GM23248 (cell line): ENCODE data around the gene SEC14L5. TPM values are rescaled to one million over a fixed set of nuclear protein-coding genes. Genes with fewer than 3 reads are reported as not detected.
"Not testable (repeated sequence)": the region's sequence is repeated elsewhere in the genome, so short reads cannot be mapped to it uniquely, and the experiment has no call there.

ENCODE experiments used
- DNase-seq: peaks from one replicate; pipeline ENCODE4 v3.0.0-alpha.2; 2015
- H2AFZ ChIP-seq: fragments of 200-600 bp; sonication (generic); 2 replicates; pipeline ENCODE4 v1.6.1; 2016; ENCODE audit warnings: antibody characterized with exemption
- H3F3A ChIP-seq: fragments of 200-600 bp; sonication (generic); 2 replicates; pipeline ENCODE4 v1.6.1; 2016; ENCODE audit warnings: mild to moderate bottlenecking, antibody characterized with exemption, mixed run types; ENCODE audit not compliant: insufficient read depth
- H3K27ac ChIP-seq: fragments of 200-600 bp; sonication (generic); 2 replicates; pipeline ENCODE4 v1.5.1; 2016; ENCODE audit warnings: mild to moderate bottlenecking
- H3K27me3 ChIP-seq: fragments of 200-600 bp; sonication (generic); replicated peaks from 2 replicates; pipeline ENCODE4 v1.6.1; 2016; ENCODE audit warnings: mild to moderate bottlenecking; ENCODE audit not compliant: insufficient read depth
- H3K36me3 ChIP-seq: fragments of 200-600 bp; sonication (generic); 2 replicates; pipeline ENCODE4 v1.6.1; 2016; ENCODE audit warnings: low read depth, mild to moderate bottlenecking
- H3K4me1 ChIP-seq: fragments of 200-600 bp; sonication (generic); 2 replicates; pipeline ENCODE4 v1.6.1; 2016; ENCODE audit warnings: mild to moderate bottlenecking; ENCODE audit not compliant: insufficient read depth
- H3K4me2 ChIP-seq: fragments of 200-600 bp; sonication (generic); one replicate; pipeline ENCODE4 v1.6.1; 2016; ENCODE audit warnings: mild to moderate bottlenecking; ENCODE audit not compliant: unreplicated experiment
- H3K4me3 ChIP-seq: fragments of 200-600 bp; sonication (generic); 2 replicates; pipeline ENCODE4 v1.5.1; 2016; ENCODE audit warnings: mild to moderate bottlenecking
- H3K79me2 ChIP-seq: fragments of 200-600 bp; sonication (generic); 2 replicates; pipeline ENCODE4 v1.6.1; 2016; ENCODE audit warnings: mild to moderate bottlenecking; ENCODE audit not compliant: insufficient read depth
- H3K9ac ChIP-seq: fragments of 200-600 bp; sonication (generic); 2 replicates; pipeline ENCODE4 v1.6.1; 2016; ENCODE audit warnings: mild to moderate bottlenecking
- H3K9me2 ChIP-seq: fragments of 200-600 bp; sonication (generic); 2 replicates; pipeline ENCODE4 v1.6.1; 2016; ENCODE audit warnings: mixed run types, mild to moderate bottlenecking, moderate library complexity; ENCODE audit not compliant: insufficient read depth
- H3K9me3 ChIP-seq: fragments of 200-600 bp; sonication (generic); one replicate; pipeline ENCODE4 v1.6.1; 2017; ENCODE audit warnings: low read depth
- H4K20me1 ChIP-seq: fragments of 200-600 bp; sonication (generic); 2 replicates; pipeline ENCODE4 v1.6.0; 2016; ENCODE audit not compliant: insufficient read depth
- EZH2 ChIP-seq: fragments of 200-600 bp; sonication (generic); IDR thresholded peaks from 2 replicates; pipeline ENCODE4 v1.6.1; 2018; ENCODE audit warnings: antibody characterized with exemption, mild to moderate bottlenecking; ENCODE audit not compliant: insufficient read depth, poor library complexity, severe bottlenecking
- EZH2phosphoT487 ChIP-seq: fragments of 200-600 bp; sonication (generic); IDR thresholded peaks from 2 replicates; pipeline ENCODE4 v1.6.1; 2018; ENCODE audit warnings: antibody characterized with exemption, moderate library complexity, mild to moderate bottlenecking, low read depth; ENCODE audit not compliant: insufficient read depth
- WGBS, 2 experiments: methylation state at CpG; one replicate each; pipeline ENCODE4 v1.1.6; 2015 to 2017; ENCODE audit warnings: low lambda C conversion rate in 2 of 2, low coverage in 1 of 2; ENCODE audit errors: missing lambda C conversion rate in 2 of 2; 5-methylcytosine and 5-hydroxymethylcytosine counted together
- in situ Hi-C: fragments of 300-500 bp; cut with MboI; formaldehyde crosslinking; loops from 2 replicates; pipeline ENCODE4 v1.15.0; 2020
- polyA plus RNA-seq: library from polyadenylated mRNA; unstranded; fragments of >200 nt; fragmentation: Nextera tagmentation; extraction: Ambion mirVana; gene quantifications from 2 replicates; pipeline ENCODE4 v1.2.1, GENCODE V29; 2016
- total RNA-seq: library from RNA; depleted of rRNA; stranded (reverse); fragments of >200 nt; shearing (Covaris generic); gene quantifications from 2 replicates; pipeline ENCODE4 v1.2.3, GENCODE V29; 2014

Gene SEC14L5
- total and polyA plus RNA-seq, 2 experiments from 2014 or later = not detected

- no peaks in the 10 kb centered on the region for H3F3A ChIP-seq
- no peaks in the 10 kb centered on the region for H3K9me2 ChIP-seq
- H3K4me1 ChIP-seq = no peaks in the 10 kb centered on the region
- no peak overlapping the region for H2AFZ ChIP-seq
- WGBS, 2 experiments = 76 to 79% methylated on average over 5 of the region's 5 CpGs
- no peaks in the 10 kb centered on the region for H3K9me3 ChIP-seq
- H3K79me2 ChIP-seq = no peaks in the 10 kb centered on the region
- no peaks in the 10 kb centered on the region for H3K27me3 ChIP-seq
- no peak overlapping the region for H3K27ac ChIP-seq
- in situ Hi-C loops = no loop called here
- no peaks in the 10 kb centered on the region for H3K36me3 ChIP-seq
- no peak for DNase-seq
- H3K4me3 ChIP-seq = no peak overlapping the region
- H4K20me1 ChIP-seq = no peaks in the 10 kb centered on the region
- H3K9ac ChIP-seq = no peak overlapping the region
- TF ChIP-seq EZH2phosphoT487 (no peak), EZH2 (no peak)
- no peak overlapping the region for H3K4me2 ChIP-seq
Observed at GRCh38 chr16:4925791-4926190, 32.3 kb upstream of the SEC14L5 start.

GRCh38 chr16:4926928-4927327, 31.2 kb upstream of the SEC14L5 start:
- Histone ChIP-seq H3K27me3 (no peaks in the 10 kb centered on the region), H3K4me3 (no peak overlapping the region), H3K9me2 (no peaks in the 10 kb centered on the region), H3K27ac (no peak overlapping the region), H2AFZ (no peak overlapping the region), H3K9ac (no peak overlapping the region), H3K4me1 (no peaks in the 10 kb centered on the region), H3K4me2 (no peak overlapping the region), H4K20me1 (no peaks in the 10 kb centered on the region), H3F3A (no peaks in the 10 kb centered on the region), H3K79me2 (no peaks in the 10 kb centered on the region), H3K9me3 (no peaks in the 10 kb centered on the region), H3K36me3 (no peaks in the 10 kb centered on the region)
- no peak for DNase-seq
- 95 to 100% methylated on average over 2 of the region's 2 CpGs for WGBS, 2 experiments
- TF ChIP-seq EZH2phosphoT487 = no peak
- TF ChIP-seq EZH2 = no peak
- in situ Hi-C loops = no loop called here

- no peaks in the 10 kb centered on the region for H3K79me2 ChIP-seq
- no peak overlapping the region for H3K4me2 ChIP-seq
- H3K27me3 ChIP-seq = no peaks in the 10 kb centered on the region
- no peaks in the 10 kb centered on the region for H3K9me2 ChIP-seq
- no peaks in the 10 kb centered on the region for H3F3A ChIP-seq
- in situ Hi-C loops = no loop called here
- H3K27ac ChIP-seq = no peak overlapping the region
- no peak overlapping the region for H3K9ac ChIP-seq
- no peak overlapping the region for H2AFZ ChIP-seq
- DNase-seq = no peak
- TF ChIP-seq EZH2 (no peak), EZH2phosphoT487 (no peak)
- H3K4me3 ChIP-seq = no peak overlapping the region
- H3K36me3 ChIP-seq = no peaks in the 10 kb centered on the region
- no peaks in the 10 kb centered on the region for H3K9me3 ChIP-seq
- H4K20me1 ChIP-seq = no peaks in the 10 kb centered on the region
- no peaks in the 10 kb centered on the region for H3K4me1 ChIP-seq
- WGBS, 2 experiments = 50 to 55% methylated on average over 2 of the region's 2 CpGs
Observed at GRCh38 chr16:4927661-4928060, 30.5 kb upstream of the SEC14L5 start.

DNA sequence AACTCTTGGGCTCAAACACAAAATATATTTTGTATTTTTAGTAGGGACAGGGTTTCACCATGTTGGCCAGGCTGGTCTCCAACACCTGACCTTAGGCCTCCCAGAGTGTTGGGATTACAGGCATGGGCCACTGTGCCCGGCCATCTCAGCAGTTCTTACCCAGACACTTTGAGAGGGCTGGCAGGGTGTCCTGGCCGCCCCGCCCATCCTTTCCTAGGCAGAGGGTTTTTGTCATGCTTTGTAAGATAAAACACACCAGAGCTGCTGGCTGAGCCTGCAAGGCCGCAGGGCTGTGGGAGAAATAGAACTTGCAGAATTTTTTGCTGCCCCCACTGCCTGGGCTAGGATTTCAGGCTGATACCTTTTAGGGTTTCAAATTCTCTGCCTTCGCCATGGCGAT, 29.9 kb upstream of the SEC14L5 start:
- Histone ChIP-seq H3K9ac (no peak overlapping the region), H3K36me3 (no peaks in the 10 kb centered on the region), H4K20me1 (no peaks in the 10 kb centered on the region), H3K4me3 (no peak overlapping the region), H3F3A (no peaks in the 10 kb centered on the region), H3K4me2 (no peak overlapping the region), H3K9me2 (no peaks in the 10 kb centered on the region), H3K27ac (no peak overlapping the region), H2AFZ (no peak overlapping the region), H3K27me3 (no peaks in the 10 kb centered on the region), H3K4me1 (no peaks in the 10 kb centered on the region), H3K9me3 (no peaks in the 10 kb centered on the region), H3K79me2 (no peaks in the 10 kb centered on the region)
- TF ChIP-seq EZH2phosphoT487 (no peak), EZH2 (no peak)
- in situ Hi-C loops = no loop called here
- no peak for DNase-seq
- WGBS, 2 experiments = 70 to 75% methylated on average over 6 of the region's 6 CpGs

DNA sequence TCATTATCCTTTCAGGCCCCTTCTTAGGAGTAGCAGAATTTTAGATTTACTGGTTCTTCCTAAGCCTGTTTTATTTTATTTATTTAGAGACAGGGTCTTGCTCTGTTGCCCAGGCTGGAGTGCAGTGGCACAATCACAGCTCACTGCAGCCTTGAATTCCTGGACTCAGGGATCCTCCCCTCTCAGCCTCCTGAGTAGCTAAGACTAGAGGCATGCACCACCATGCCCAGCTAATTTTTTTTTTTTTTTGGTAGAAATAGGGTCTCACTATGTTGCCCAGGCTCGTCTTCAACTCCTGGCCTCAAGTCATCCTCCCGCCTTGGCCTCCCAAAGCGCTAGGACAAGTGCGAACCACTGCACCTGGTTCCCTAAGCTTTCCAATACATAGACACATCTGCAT, 28.5 kb upstream of the SEC14L5 start:
- H3K4me3 ChIP-seq, in situ Hi-C loops: not testable (repeated sequence)
- WGBS, 2 experiments = 79 to 81% methylated on average over 4 of the region's 4 CpGs

More for the DNA sequence above, 28.5 kb upstream of the SEC14L5 start:
- H3K36me3 ChIP-seq, H3K9ac ChIP-seq, H3F3A ChIP-seq, H3K79me2 ChIP-seq, H2AFZ ChIP-seq, H4K20me1 ChIP-seq, H3K4me2 ChIP-seq, H3K9me3 ChIP-seq, H3K4me1 ChIP-seq, H3K9me2 ChIP-seq, H3K27me3 ChIP-seq, DNase-seq, H3K27ac ChIP-seq: not testable (repeated sequence)
